Spleen (tissue), 11 donors: ENCODE results near the gene NDRG3. TPM values are rescaled to one million over a fixed set of nuclear protein-coding genes. Genes with fewer than 3 reads are reported as not detected.

ENCODE experiments used
- DNase-seq: peaks from one replicate; pipeline ENCODE4 v3.0.0-alpha.2; 2020
- H3K27ac ChIP-seq, 8 donors: fragments of 200-600 bp; sonication (generic) in 7 of 8; 1 replicate in 4 of 8; 2 replicates in 4 of 8; pipeline versions ENCODE4 v1.5.0 to v1.8.0; 2016 to 2021; ENCODE audit warnings: inconsistent platforms in 4 of 8, mild to moderate bottlenecking in 4 of 8, moderate library complexity in 1 of 8
- H3K27me3 ChIP-seq, 7 donors: fragments of 200-600 bp; sonication (generic) in 6 of 7; replicated peaks in 1 of 7; 1 replicate in 4 of 7; 2 replicates in 3 of 7; pipeline versions ENCODE4 v1.5.0 to v1.8.0; 2016 to 2021; ENCODE audit warnings: inconsistent platforms in 3 of 7, mild to moderate bottlenecking in 1 of 7
- H3K36me3 ChIP-seq, 6 donors: fragments of 200-600 bp; sonication (generic) in 5 of 6; 1 replicate in 4 of 6; 2 replicates in 2 of 6; pipeline versions ENCODE4 v1.5.0 to v1.8.0; 2016 to 2021; ENCODE audit warnings: inconsistent platforms in 2 of 6
- H3K4me1 ChIP-seq, 6 donors: fragments of 200-600 bp; sonication (generic) in 5 of 6; 1 replicate in 3 of 6; 2 replicates in 3 of 6; pipeline versions ENCODE4 v1.5.0 to v1.8.0; 2016 to 2021; ENCODE audit warnings: inconsistent platforms in 3 of 6
- H3K4me3 ChIP-seq, 8 donors: fragments of 200-600 bp; sonication (generic) in 7 of 8; 1 replicate in 4 of 8; 2 replicates in 4 of 8; pipeline versions ENCODE4 v1.5.0 to v1.8.0; 2016 to 2021; ENCODE audit warnings: inconsistent platforms in 4 of 8, mild to moderate bottlenecking in 4 of 8, moderate library complexity in 2 of 8
- H3K9me3 ChIP-seq, 8 donors: fragments of 200-600 bp; sonication (generic) in 7 of 8; 1 replicate in 4 of 8; 2 replicates in 4 of 8; pipeline versions ENCODE4 v1.5.0 to v1.8.0; 2016 to 2021; ENCODE audit warnings: inconsistent platforms in 4 of 8
- POLR2A ChIP-seq, 3 donors: fragments of 450-650 bp; IDR thresholded peaks; one replicate each; pipeline ENCODE4 v1.5.1; 2017; ENCODE audit warnings: antibody characterized with exemption in 3 of 3, mild to moderate bottlenecking in 1 of 3
- POLR2AphosphoS5 ChIP-seq, 3 donors: sonication (generic); formaldehyde crosslinking; IDR thresholded peaks; one replicate each; pipeline ENCODE4 v1.5.1; 2017; ENCODE audit warnings: antibody characterized with exemption in 3 of 3
- WGBS, 5 donors: extraction: QIAGEN DNeasy Blood & Tissue Kit in 3 of 5; methylation state at CpG; one replicate each; pipeline versions ENCODE4 v1.1.5 to v1.1.7; 2013 to 2018; 5-methylcytosine and 5-hydroxymethylcytosine counted together
- intact Hi-C: fragments of 100-400 bp; cut with DNase I; formaldehyde crosslinking; loops from one replicate; pipeline ENCODE4 v1.15.0; 2023; ENCODE audit warnings: low total_unique reads
- polyA plus RNA-seq, 3 donors: library from polyadenylated mRNA; stranded (reverse); fragments of 200-250 nt; gene quantifications; one replicate each; pipeline ENCODE4 v1.2.1, GENCODE V29; 2013
- total RNA-seq, 7 donors: library from RNA; depleted of rRNA in 3 of 7; stranded (reverse); fragments of >200 nt in 3 of 7; fragmentation: NEBNext Ultra II Directional in 4 of 7; extraction: Animal tissue kit (Norgen Biotek cat#: 25700) in 4 of 7; gene quantifications; one replicate each; pipeline versions ENCODE4 v1.1.0 to v1.2.1, GENCODE V29; 2016 to 2021
- TF ChIP-seq, protein P1 (sequence below), 11 experiments: fragments of 200-600 bp in 7 of 11; fragments of 450-650 bp in 4 of 11; sonication (generic) in 4 of 11; IDR thresholded peaks in 8 of 11; conservative IDR thresholded peaks in 3 of 11; 1 replicate in 7 of 11; 2 replicates in 4 of 11; pipeline versions ENCODE4 v1.4.0 to v1.8.0; 2016 to 2021; ENCODE audit warnings: antibody characterized with exemption in 11 of 11, inconsistent platforms in 4 of 11, mild to moderate bottlenecking in 1 of 11
- donor health status: healthy with polysubstance abuse.
- donor health status: DM: no; HTN: no; CAD: no; lungs with moderate emphysema.
- donor health status: DM: no; HTN: no; CAD: no.
- donor health status: Bipolar disorder and iron deficiency.
- donor health status: healthy.
- donor health status: DM: no; HTN: no; CAD: no.
- donor health status: DM: yes; HTN: yes; CAD: no.

Gene NDRG3
- total and polyA plus RNA-seq, 10 donors, result 15.5 to 32.0 (median 27.1) TPM

DNA sequence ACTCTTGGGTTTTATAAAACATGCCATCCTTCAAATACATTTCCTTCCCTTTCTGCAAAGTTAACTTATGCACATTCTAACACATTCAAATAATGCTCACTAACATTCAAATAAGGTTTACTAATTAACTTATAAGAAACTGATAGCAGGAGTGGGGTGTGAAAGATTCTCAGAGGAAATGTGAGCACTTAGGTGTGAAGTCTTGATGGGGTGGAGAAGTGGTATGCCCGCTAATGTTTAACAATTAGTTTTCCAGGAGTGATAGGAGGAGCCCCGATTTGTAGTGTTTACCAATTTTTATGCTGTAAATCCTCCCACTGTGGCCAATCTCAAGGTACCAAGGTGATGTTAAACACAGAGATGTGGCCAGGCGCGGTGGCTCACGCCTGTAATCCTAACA, 46.0 kb upstream of the NDRG3 start:
- intact Hi-C loops, result no loop called here
- Histone ChIP-seq H3K4me1 (peaks cover 0 to 15% (median 4%) of the 10 kb centered on the region in 6 donors), H3K27ac (no peak overlapping the region), H3K4me3 (no peak overlapping the region), H3K9me3 (no peaks in the 10 kb centered on the region), H3K36me3 (peaks cover 0 to 93% (median 29%) of the 10 kb centered on the region in 6 donors), H3K27me3 (no peaks in the 10 kb centered on the region)
- TF ChIP-seq POLR2A (IDR thresholded peaks at IDR 0.05) (no peak), POLR2AphosphoS5 (IDR thresholded peaks at IDR 0.05) (no peak)
- TF ChIP-seq, protein P1, sequence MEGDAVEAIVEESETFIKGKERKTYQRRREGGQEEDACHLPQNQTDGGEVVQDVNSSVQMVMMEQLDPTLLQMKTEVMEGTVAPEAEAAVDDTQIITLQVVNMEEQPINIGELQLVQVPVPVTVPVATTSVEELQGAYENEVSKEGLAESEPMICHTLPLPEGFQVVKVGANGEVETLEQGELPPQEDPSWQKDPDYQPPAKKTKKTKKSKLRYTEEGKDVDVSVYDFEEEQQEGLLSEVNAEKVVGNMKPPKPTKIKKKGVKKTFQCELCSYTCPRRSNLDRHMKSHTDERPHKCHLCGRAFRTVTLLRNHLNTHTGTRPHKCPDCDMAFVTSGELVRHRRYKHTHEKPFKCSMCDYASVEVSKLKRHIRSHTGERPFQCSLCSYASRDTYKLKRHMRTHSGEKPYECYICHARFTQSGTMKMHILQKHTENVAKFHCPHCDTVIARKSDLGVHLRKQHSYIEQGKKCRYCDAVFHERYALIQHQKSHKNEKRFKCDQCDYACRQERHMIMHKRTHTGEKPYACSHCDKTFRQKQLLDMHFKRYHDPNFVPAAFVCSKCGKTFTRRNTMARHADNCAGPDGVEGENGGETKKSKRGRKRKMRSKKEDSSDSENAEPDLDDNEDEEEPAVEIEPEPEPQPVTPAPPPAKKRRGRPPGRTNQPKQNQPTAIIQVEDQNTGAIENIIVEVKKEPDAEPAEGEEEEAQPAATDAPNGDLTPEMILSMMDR (IDR thresholded peaks at IDR 0.05 in 8 of 11, conservative IDR thresholded peaks at IDR 0.05 in 3 of 11), result no peak
- WGBS, 5 donors, result 85 to 94% (median 90%) methylated on average over 5 of the region's 5 CpGs
- DNase-seq, result no peak

DNA sequence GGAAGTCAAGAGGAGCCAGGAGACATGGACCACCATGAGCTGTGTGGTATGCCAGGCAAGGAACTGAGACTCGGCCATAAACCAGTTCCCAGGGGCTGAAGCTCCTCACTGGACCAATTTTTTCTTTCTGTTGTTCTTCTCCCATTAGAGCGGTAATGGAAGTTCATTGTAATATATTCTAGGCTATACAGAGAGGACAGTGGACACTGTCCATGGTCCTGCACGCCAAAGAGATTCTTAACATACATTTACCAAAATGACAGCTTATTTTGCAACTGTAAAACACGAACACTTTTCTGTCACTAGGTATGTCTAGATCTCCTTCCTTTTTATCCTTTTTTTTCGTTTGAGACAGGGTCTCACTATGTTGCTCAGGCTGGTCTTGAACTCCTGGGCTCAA, 40.8 kb upstream of the NDRG3 start:
- Histone ChIP-seq H3K27me3 (no peaks in the 10 kb centered on the region), H3K4me3 (no peak overlapping the region), H3K4me1 (no peaks in the 10 kb centered on the region), H3K27ac (no peak overlapping the region), H3K36me3 (peaks cover 0 to 89% (median 17%) of the 10 kb centered on the region in 6 donors), H3K9me3 (no peaks in the 10 kb centered on the region)
- no peak for DNase-seq
- intact Hi-C loops, result no loop called here
- TF ChIP-seq POLR2AphosphoS5 (IDR thresholded peaks at IDR 0.05) (no peak), POLR2A (IDR thresholded peaks at IDR 0.05) (no peak)
- TF ChIP-seq, protein P1 (IDR thresholded peaks at IDR 0.05 in 8 of 11, conservative IDR thresholded peaks at IDR 0.05 in 3 of 11), result no peak
- 81 to 92% (median 89%) methylated on average over 5 of the region's 5 CpGs for WGBS, 5 donors

DNA sequence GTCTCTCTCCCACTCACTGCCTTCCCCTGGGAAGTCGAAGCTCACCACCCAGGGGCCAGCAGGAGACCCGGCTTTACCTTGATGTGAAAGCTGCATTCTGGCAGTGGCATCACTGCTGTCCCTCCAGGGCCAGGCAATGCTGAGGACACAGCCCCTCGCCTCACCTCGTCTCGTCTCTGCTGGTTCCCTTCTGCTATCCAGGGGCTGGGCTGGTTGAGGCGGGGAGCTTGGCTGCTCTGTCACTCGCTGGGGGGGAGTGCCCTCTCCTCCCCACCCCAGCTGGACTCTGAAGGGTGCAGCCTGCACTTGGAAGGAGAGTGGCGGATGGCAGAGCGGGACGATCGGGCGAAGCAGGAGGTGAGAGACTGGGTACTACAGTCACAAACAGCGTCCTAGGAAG, 40.4 kb upstream of the NDRG3 start:
- Histone ChIP-seq H3K27me3 (no peaks in the 10 kb centered on the region), H3K27ac (no peak overlapping the region), H3K4me1 (no peaks in the 10 kb centered on the region), H3K36me3 (peaks cover 0 to 85% (median 17%) of the 10 kb centered on the region in 6 donors), H3K9me3 (no peaks in the 10 kb centered on the region), H3K4me3 (no peak overlapping the region)
- no peak for DNase-seq
- TF ChIP-seq POLR2AphosphoS5 (IDR thresholded peaks at IDR 0.05) (peak in 1 of 3 donors; percentile 14), POLR2A (IDR thresholded peaks at IDR 0.05) (no peak)
- intact Hi-C loops, result no loop called here
- WGBS, 5 donors, result 90 to 96% (median 95%) methylated on average over 12 to 13 of the region's 13 CpGs

DNA sequence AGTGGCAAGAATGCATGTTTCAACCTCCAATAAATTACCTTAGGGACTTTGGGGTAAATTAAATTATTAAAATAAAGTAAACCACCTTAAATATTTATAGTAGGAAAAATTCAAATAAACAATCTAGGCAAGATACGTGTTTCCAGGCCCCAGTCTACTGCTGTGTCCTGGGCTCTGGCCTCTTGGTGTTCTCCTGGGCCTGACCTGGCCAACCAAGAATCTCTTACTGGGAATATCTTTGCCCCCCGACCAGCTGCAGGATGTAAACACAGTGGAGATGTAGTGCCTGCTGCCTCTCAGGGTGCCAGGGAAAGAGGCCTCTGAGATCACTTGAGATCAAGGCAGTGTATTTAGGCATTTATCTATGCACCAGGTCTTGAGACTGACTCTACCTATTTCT, 39.4 kb upstream of the NDRG3 start:
- no peaks in the 10 kb centered on the region for H3K27me3 ChIP-seq
- intact Hi-C loops, result no loop called here
- no peak overlapping the region for H3K4me3 ChIP-seq
- 75 to 92% (median 89%) methylated on average over 2 of the region's 2 CpGs for WGBS, 5 donors
- no peaks in the 10 kb centered on the region for H3K9me3 ChIP-seq
- no peak overlapping the region for H3K27ac ChIP-seq
- H3K4me1 ChIP-seq, result no peaks in the 10 kb centered on the region
- H3K36me3 ChIP-seq, result peaks cover 0 to 76% (median 17%) of the 10 kb centered on the region in 6 donors
- TF ChIP-seq POLR2AphosphoS5 (IDR thresholded peaks at IDR 0.05), result no peak
- TF ChIP-seq, protein P1 (IDR thresholded peaks at IDR 0.05 in 8 of 11, conservative IDR thresholded peaks at IDR 0.05 in 3 of 11), result no peak
- no peak for TF ChIP-seq POLR2A (IDR thresholded peaks at IDR 0.05)
- DNase-seq, result no peak

DNA sequence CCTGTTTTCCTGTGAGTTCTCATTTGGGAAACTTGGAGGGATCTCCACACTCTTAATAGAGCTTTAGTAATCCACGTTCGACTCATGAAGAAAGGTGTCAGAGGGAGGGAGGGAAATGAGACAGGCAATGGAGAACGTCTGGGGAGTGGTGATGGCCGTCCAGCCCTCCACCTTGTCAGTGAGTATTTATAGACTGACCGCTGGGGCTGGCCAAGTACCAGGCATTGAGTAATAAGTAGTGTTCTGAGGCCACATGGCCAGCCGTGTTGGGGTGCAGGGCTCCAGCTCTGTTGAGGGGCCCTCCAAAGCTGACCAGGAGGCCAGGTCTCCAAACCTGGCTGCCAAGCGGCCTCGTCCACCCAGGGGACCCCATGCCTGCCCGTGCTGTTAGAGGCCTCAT, 39.0 kb upstream of the NDRG3 start:
- H3K27me3 ChIP-seq, result no peaks in the 10 kb centered on the region
- no peaks in the 10 kb centered on the region for H3K9me3 ChIP-seq
- WGBS, 5 donors, result 84 to 94% (median 92%) methylated on average over 8 to 9 of the region's 9 CpGs
- H3K36me3 ChIP-seq, result peaks cover 0 to 75% (median 17%) of the 10 kb centered on the region in 6 donors
- no peak overlapping the region for H3K27ac ChIP-seq
- intact Hi-C loops, result no loop called here
- no peaks in the 10 kb centered on the region for H3K4me1 ChIP-seq
- TF ChIP-seq, protein P1 (IDR thresholded peaks at IDR 0.05 in 8 of 11, conservative IDR thresholded peaks at IDR 0.05 in 3 of 11), result no peak
- TF ChIP-seq POLR2A (IDR thresholded peaks at IDR 0.05), result no peak
- TF ChIP-seq POLR2AphosphoS5 (IDR thresholded peaks at IDR 0.05), result no peak
- H3K4me3 ChIP-seq, result no peak overlapping the region
- DNase-seq, result no peak
